HepG2 (cell line): Measurements from ENCODE around the gene KATNB1. TPM values are rescaled to one million over a fixed set of nuclear protein-coding genes. Genes with fewer than 3 reads are reported as not detected.

Experiments used
- ATAC-seq: fragments of 200-7000 bp; cut with Tn5 transposase; 3 replicates; pipeline ENCODE4 v1.9.1; 2020; ENCODE audit warnings: mild to moderate bottlenecking, moderate library complexity
- BruUV-seq: library from RNA; stranded (reverse); fragments of 400-500 nt; replicated peaks from 2 replicates; lab custom pipeline; 2021; lab: Mats Ljungman, UMichigan
- CTCF ChIA-PET: fragments of 300-600 bp; formaldehyde crosslinking; extraction: SDS; loops from one replicate; lab custom pipeline; 2021; ENCODE audit warnings: low total read pairs, inconsistent platforms, low intra/inter-chr PET ratio; lab: Yijun Ruan, JAX
- POLR2A ChIA-PET: fragments of 350-600 bp; sonication (Branson Sonifier 250); formaldehyde crosslinking; loops from one replicate; lab custom pipeline; 2020; ENCODE audit warnings: antibody characterized with exemption, inconsistent platforms; lab: Yijun Ruan, JAX
- DNase-seq: peaks from one replicate; pipeline ENCODE4 v3.0.0-alpha.2; 2015; ENCODE audit warnings: low spot score
- FAIRE-seq: peaks from 3 replicates; lab custom pipeline; 2011; peaks lifted over from hg19 to GRCh38; lab: Jason Lieb, UNC
- H2AFZ ChIP-seq: one replicate; pipeline ENCODE4 v1.6.1; 2011; ENCODE audit warnings: low read length, inconsistent platforms
- H3K27ac ChIP-seq: fragments of 300-600 bp; 3 replicates; pipeline ENCODE4 v1.8.0; 2011; ENCODE audit warnings: mixed run types, mild to moderate bottlenecking, mixed read lengths, low read length, inconsistent platforms; ENCODE audit not compliant: insufficient read depth; ENCODE audit errors: extremely low read length
- H3K27me3 ChIP-seq, 2 experiments: fragments of 200-600 bp in 1 of 2; 2 replicates in 1 of 2; 3 replicates in 1 of 2; pipeline versions ENCODE4 v1.6.0 to v1.8.0; 2011; ENCODE audit warnings: low read length in 2 of 2, mild to moderate bottlenecking in 2 of 2, moderate library complexity in 2 of 2, inconsistent platforms in 1 of 2; ENCODE audit not compliant: insufficient read depth in 2 of 2, control insufficient read depth in 1 of 2
- H3K36me3 ChIP-seq, 2 experiments: fragments of 200-600 bp in 1 of 2; replicated peaks in 1 of 2; 2 replicates in 1 of 2; 3 replicates in 1 of 2; pipeline versions ENCODE4 v1.5.1 to v1.8.0; 2011; ENCODE audit warnings: low read length in 2 of 2, inconsistent platforms in 1 of 2; ENCODE audit not compliant: insufficient read depth in 2 of 2, control insufficient read depth in 1 of 2
- H3K4me1 ChIP-seq: 2 replicates; pipeline ENCODE4 v1.5.1; 2012; ENCODE audit warnings: low read length, inconsistent platforms; ENCODE audit not compliant: insufficient read depth
- H3K4me2 ChIP-seq: 2 replicates; pipeline ENCODE4 v1.6.0; 2011; ENCODE audit warnings: low read depth, low read length, inconsistent platforms
- H3K4me3 ChIP-seq, 3 experiments: fragments of 200-600 bp in 1 of 3; sonication (generic), shearing (Covaris generic) in 1 of 3; replicated peaks in 1 of 3; 2 replicates each; pipeline ENCODE4 v1.5.1; 2011 to 2016; ENCODE audit warnings: low read length in 3 of 3, inconsistent platforms in 2 of 3, low read depth in 2 of 3, mild to moderate bottlenecking in 2 of 3, control low read depth in 1 of 3, mixed read lengths in 1 of 3; ENCODE audit not compliant: insufficient read depth in 1 of 3
- H3K79me2 ChIP-seq: one replicate; pipeline ENCODE4 v1.6.1; 2011; ENCODE audit warnings: low read length, inconsistent platforms; ENCODE audit not compliant: insufficient read depth
- H3K9ac ChIP-seq: 2 replicates; pipeline ENCODE4 v1.6.0; 2011; ENCODE audit warnings: mild to moderate bottlenecking, low read depth, low read length, inconsistent platforms; ENCODE audit not compliant: insufficient read depth
- H3K9me3 ChIP-seq: 2 replicates; pipeline ENCODE4 v1.5.1; 2012; ENCODE audit warnings: mild to moderate bottlenecking, low read length
- H4K20me1 ChIP-seq: 2 replicates; pipeline ENCODE4 v1.6.0; 2011; ENCODE audit warnings: inconsistent platforms, mild to moderate bottlenecking, low read length, moderate library complexity; ENCODE audit not compliant: insufficient read depth
- FOXK2 ChIP-seq: fragments of 450-650 bp; IDR thresholded peaks from 2 replicates; pipeline ENCODE4 v1.6.1; 2016
- IRX3 ChIP-seq: sonication (generic); formaldehyde crosslinking; IDR thresholded peaks from 2 replicates; pipeline ENCODE4 v1.8.1; 2023; ENCODE audit warnings: mild to moderate bottlenecking, low read depth, missing genetic modification reagents, borderline replicate concordance
- JUNB ChIP-seq: sonication (generic); formaldehyde crosslinking; IDR thresholded peaks from 2 replicates; pipeline ENCODE4 v1.8.0; 2022; ENCODE audit warnings: missing genetic modification reagents, mild to moderate bottlenecking, borderline replicate concordance
- PAWR ChIP-seq: sonication (generic); formaldehyde crosslinking; IDR thresholded peaks from 2 replicates; pipeline ENCODE4 v1.4.0; 2020; ENCODE audit warnings: missing genetic modification reagents, mild to moderate bottlenecking, borderline replicate concordance
- ZEB1 ChIP-seq: IDR thresholded peaks from 2 replicates; pipeline ENCODE4 v1.6.1; 2012; ENCODE audit warnings: mild to moderate bottlenecking, low read depth, inconsistent platforms; ENCODE audit not compliant: insufficient replicate concordance
- ZNF18 ChIP-seq: sonication (generic); formaldehyde crosslinking; IDR thresholded peaks from 2 replicates; pipeline ENCODE4 v1.8.0; 2022; ENCODE audit warnings: mild to moderate bottlenecking, missing genetic modification reagents; ENCODE audit not compliant: insufficient replicate concordance
- WGBS: methylation state at CpG from one replicate; pipeline ENCODE4 v1.1.6; 2017; ENCODE audit warnings: low lambda C conversion rate; 5-methylcytosine and 5-hydroxymethylcytosine counted together
- in situ Hi-C: cut with HindIII; loops from 2 replicates; pipeline ENCODE4 v1.10.0; 2017; ENCODE audit warnings: low pct_unique_long_range_greater_than_20kb; ENCODE audit not compliant: extremely low pct_ligation_motif_present
- intact Hi-C: fragments of 100-400 bp; cut with micrococcal nuclease; formaldehyde crosslinking; loops from one replicate; pipeline ENCODE4 v1.10.0; 2022; ENCODE audit not compliant: unreplicated experiment
- polyA plus RNA-seq, 8 experiments: library from polyadenylated mRNA; depleted of rRNA in 3 of 8; stranded (reverse) in 7 of 8; unstranded in 1 of 8; fragments of >200 nt; fragmentation: Illumina TruSeq in 4 of 8; extraction: Trizol in 4 of 8; gene quantifications; 2 replicates each; pipeline versions ENCODE4 v1.2.1 to v1.2.3, GENCODE V29; 2011 to 2016; ENCODE audit warnings: low read depth in 4 of 8, missing spikeins in 1 of 8, mixed read lengths in 1 of 8; ENCODE audit not compliant: insufficient read depth in 1 of 8
- total RNA-seq, 5 experiments: library from RNA; depleted of rRNA; stranded (reverse); fragments of >200 nt; fragmentation: Illumina TruSeq; extraction: Trizol; gene quantifications; 2 replicates each; pipeline ENCODE4 v1.2.3, GENCODE V29; 2016; ENCODE audit warnings: low read depth in 1 of 5
- TF ChIP-seq, protein P1 (sequence below): sonication (generic); formaldehyde crosslinking; IDR thresholded peaks from 2 replicates; pipeline ENCODE4 v1.5.0; 2020; ENCODE audit warnings: missing genetic modification reagents
- TF ChIP-seq, protein P2 (sequence below): sonication (generic); formaldehyde crosslinking; IDR thresholded peaks from 2 replicates; pipeline ENCODE4 v1.5.0; 2020; ENCODE audit warnings: mild to moderate bottlenecking, missing genetic modification reagents
- TF ChIP-seq, protein P3 (sequence below): sonication (generic); formaldehyde crosslinking; IDR thresholded peaks from one replicate; pipeline ENCODE4 v1.5.1; 2020; ENCODE audit warnings: mild to moderate bottlenecking, missing genetic modification reagents; ENCODE audit errors: not compliant biosample characterization

The KATNB1 gene
- total and polyA plus RNA-seq, 2 of the 13 experiments (the other 11 are each of a cell fraction or from before 2014, with no cell fraction given) = 31.5 to 43.5 TPM

DNA sequence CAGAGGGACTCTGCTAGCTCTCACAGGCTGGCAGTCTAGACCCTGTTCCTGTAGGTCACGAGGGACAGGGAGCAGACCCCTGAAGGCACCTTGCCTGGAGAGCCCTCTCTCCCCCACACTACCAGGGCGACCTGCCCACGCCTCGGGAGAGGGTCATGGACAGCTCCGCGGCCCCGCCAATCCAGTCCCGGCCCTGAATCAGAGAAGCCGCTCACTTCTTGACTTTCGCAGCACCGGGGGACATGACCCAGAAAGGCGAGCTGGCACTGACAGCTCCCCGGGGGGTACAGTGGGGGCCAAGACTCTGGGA, 61.6 kb downstream of the KATNB1 start:
- intact Hi-C loops = loop anchor here (1.0 to 5.0 kb wide), 3 partner anchors 15 to 205 kb away; partner anchors contain the start of genes USB1 and ZNF319
- Histone ChIP-seq H3K79me2 (peaks cover 40% of the 10 kb centered on the region), H3K36me3 (peaks cover 13 to 15% of the 10 kb centered on the region in 2 experiments; a peak in 4 of 5 replicates)
- TF ChIP-seq, protein P1, sequence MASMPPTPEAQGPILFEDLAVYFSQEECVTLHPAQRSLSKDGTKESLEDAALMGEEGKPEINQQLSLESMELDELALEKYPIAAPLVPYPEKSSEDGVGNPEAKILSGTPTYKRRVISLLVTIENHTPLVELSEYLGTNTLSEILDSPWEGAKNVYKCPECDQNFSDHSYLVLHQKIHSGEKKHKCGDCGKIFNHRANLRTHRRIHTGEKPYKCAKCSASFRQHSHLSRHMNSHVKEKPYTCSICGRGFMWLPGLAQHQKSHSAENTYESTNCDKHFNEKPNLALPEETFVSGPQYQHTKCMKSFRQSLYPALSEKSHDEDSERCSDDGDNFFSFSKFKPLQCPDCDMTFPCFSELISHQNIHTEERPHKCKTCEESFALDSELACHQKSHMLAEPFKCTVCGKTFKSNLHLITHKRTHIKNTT (CRISPR knock-in tag) = 0 out of 2 replicates have a peak, but pooled peaks have one; percentile 2
- TF ChIP-seq JUNB (CRISPR knock-in tag) = no peak
- TF ChIP-seq ZEB1 = peak; percentile 4
- TF ChIP-seq FOXK2 = no peak
- 0 out of 2 replicates have a peak, but pooled peaks have one; percentile 7 for TF ChIP-seq PAWR (CRISPR knock-in tag)
- TF ChIP-seq, protein P2, sequence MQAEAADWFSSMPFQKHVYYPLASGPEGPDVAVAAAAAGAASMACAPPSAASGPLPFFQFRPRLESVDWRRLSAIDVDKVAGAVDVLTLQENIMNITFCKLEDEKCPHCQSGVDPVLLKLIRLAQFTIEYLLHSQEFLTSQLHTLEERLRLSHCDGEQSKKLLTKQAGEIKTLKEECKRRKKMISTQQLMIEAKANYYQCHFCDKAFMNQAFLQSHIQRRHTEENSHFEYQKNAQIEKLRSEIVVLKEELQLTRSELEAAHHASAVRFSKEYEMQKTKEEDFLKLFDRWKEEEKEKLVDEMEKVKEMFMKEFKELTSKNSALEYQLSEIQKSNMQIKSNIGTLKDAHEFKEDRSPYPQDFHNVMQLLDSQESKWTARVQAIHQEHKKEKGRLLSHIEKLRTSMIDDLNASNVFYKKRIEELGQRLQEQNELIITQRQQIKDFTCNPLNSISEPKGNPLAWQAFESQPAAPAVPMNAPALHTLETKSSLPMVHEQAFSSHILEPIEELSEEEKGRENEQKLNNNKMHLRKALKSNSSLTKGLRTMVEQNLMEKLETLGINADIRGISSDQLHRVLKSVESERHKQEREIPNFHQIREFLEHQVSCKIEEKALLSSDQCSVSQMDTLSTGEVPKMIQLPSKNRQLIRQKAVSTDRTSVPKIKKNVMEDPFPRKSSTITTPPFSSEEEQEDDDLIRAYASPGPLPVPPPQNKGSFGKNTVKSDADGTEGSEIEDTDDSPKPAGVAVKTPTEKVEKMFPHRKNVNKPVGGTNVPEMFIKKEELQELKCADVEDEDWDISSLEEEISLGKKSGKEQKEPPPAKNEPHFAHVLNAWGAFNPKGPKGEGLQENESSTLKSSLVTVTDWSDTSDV (CRISPR knock-in tag) = 0 out of 2 replicates have a peak, but pooled peaks have one; percentile 19
- TF ChIP-seq ZNF18 (CRISPR knock-in tag) = peak; percentile 54
- no peak for TF ChIP-seq IRX3
- TF ChIP-seq, protein P3, sequence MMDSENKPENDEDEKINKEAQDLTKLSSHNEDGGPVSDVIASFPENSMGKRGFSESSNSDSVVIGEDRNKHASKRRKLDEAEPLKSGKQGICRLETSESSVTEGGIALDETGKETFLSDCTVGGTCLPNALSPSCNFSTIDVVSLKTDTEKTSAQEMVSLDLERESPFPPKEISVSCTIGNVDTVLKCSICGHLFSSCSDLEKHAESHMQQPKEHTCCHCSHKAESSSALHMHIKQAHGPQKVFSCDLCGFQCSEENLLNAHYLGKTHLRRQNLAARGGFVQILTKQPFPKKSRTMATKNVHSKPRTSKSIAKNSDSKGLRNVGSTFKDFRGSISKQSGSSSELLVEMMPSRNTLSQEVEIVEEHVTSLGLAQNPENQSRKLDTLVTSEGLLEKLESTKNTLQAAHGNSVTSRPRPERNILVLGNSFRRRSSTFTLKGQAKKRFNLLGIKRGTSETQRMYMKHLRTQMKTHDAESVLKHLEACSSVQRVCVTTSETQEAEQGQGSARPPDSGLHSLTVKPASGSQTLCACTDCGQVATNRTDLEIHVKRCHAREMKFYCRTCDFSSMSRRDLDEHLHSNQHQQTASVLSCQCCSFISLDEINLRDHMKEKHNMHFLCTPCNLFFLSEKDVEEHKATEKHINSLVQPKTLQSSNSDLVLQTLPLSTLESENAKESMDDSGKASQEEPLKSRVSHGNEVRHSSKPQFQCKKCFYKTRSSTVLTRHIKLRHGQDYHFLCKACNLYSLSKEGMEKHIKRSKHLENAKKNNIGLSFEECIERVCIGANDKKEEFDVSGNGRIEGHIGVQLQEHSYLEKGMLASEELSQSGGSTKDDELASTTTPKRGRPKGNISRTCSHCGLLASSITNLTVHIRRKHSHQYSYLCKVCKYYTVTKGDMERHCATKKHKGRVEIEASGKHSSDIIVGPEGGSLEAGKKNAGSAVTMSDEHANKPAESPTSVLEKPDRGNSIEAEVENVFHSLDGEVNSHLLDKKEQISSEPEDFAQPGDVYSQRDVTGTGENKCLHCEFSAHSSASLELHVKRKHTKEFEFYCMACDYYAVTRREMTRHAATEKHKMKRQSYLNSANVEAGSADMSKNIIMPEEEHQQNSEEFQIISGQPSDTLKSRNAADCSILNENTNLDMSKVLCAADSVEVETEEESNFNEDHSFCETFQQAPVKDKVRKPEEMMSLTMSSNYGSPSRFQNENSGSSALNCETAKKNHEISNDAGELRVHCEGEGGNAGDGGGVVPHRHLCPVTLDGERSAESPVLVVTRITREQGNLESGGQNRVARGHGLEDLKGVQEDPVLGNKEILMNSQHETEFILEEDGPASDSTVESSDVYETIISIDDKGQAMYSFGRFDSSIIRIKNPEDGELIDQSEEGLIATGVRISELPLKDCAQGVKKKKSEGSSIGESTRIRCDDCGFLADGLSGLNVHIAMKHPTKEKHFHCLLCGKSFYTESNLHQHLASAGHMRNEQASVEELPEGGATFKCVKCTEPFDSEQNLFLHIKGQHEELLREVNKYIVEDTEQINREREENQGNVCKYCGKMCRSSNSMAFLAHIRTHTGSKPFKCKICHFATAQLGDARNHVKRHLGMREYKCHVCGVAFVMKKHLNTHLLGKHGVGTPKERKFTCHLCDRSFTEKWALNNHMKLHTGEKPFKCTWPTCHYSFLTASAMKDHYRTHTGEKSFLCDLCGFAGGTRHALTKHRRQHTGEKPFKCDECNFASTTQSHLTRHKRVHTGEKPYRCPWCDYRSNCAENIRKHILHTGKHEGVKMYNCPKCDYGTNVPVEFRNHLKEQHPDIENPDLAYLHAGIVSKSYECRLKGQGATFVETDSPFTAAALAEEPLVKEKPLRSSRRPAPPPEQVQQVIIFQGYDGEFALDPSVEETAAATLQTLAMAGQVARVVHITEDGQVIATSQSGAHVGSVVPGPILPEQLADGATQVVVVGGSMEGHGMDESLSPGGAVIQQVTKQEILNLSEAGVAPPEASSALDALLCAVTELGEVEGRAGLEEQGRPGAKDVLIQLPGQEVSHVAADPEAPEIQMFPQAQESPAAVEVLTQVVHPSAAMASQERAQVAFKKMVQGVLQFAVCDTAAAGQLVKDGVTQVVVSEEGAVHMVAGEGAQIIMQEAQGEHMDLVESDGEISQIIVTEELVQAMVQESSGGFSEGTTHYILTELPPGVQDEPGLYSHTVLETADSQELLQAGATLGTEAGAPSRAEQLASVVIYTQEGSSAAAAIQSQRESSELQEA = peak; percentile 74

More for the DNA sequence above, 61.6 kb downstream of the KATNB1 start:
- H3K4me1 ChIP-seq = peaks cover 69% of the 10 kb centered on the region
- WGBS = 17% methylated on average over 10 of the region's 13 CpGs
- CTCF ChIA-PET = no interaction called here
- ATAC-seq = peak; percentile 20
- no peak for DNase-seq
- in situ Hi-C loops = no loop called here
- no peaks in the 10 kb centered on the region; the same call in 1 of the 2 replicates for H4K20me1 ChIP-seq
- H3K27ac ChIP-seq = peak overlapping the region; percentile 69
- POLR2A ChIA-PET = interaction anchor here (0.6 to 12.4 kb wide), 10 partner anchors 11 to 205 kb away, joined by 3 to 141 read pairs (median 10); partner anchors contain the start of gene USB1
- no TSS peak for BruUV-seq
- no peak overlapping the region for H2AFZ ChIP-seq
- H3K4me3 ChIP-seq = peak overlapping the region; percentile 42 to 74 (median 67)
- no peaks in the 10 kb centered on the region for H3K9me3 ChIP-seq
- peak overlapping the region; percentile 62 for H3K9ac ChIP-seq
- no peaks in the 10 kb centered on the region for H3K27me3 ChIP-seq
- no peak for FAIRE-seq
- H3K4me2 ChIP-seq = peak overlapping the region; percentile 87
